ENCODE data around the gene HACD2.
A peak's percentile ranks its signal among the peaks of the same experiment; 100 is the strongest.

The HACD2 gene

GRCh38 chr3:123523023-123523412, 61.8 kb downstream of the HACD2 start:
- TF ChIP-seq CTCF (conservative IDR thresholded peaks at IDR 0.05) = no peak
- 0 out of 2 replicates have a peak overlapping the region, but pooled peaks have one; percentile 55 for H3K27ac ChIP-seq

GRCh38 chr3:123522320-123523022, 62.4 kb downstream of the HACD2 start:
- peak overlapping the region; percentile 55 for H3K27ac ChIP-seq

GRCh38 chr3:123521179-123521969, 63.5 kb downstream of the HACD2 start:
- no peak for TF ChIP-seq CTCF (conservative IDR thresholded peaks at IDR 0.05)
- peak overlapping the region; percentile 55 for H3K27ac ChIP-seq

More at GRCh38 chr3:123522320-123523022, 62.4 kb downstream of the HACD2 start:
- TF ChIP-seq CTCF (conservative IDR thresholded peaks at IDR 0.05) = no peak

- H3K27ac ChIP-seq = peak overlapping the region; percentile 55
- TF ChIP-seq CTCF (conservative IDR thresholded peaks at IDR 0.05) = no peak
These were observed 64.2 kb downstream of the HACD2 start for GRCh38 chr3:123520656-123521055.

GRCh38 chr3:123518892-123519485, 65.9 kb downstream of the HACD2 start:
- no peak for TF ChIP-seq CTCF (conservative IDR thresholded peaks at IDR 0.05)
- H3K27ac ChIP-seq = peak overlapping the region; percentile 36

GRCh38 chr3:123511726-123512125, 73.1 kb downstream of the HACD2 start:
- TF ChIP-seq CTCF (conservative IDR thresholded peaks at IDR 0.05) = no peak

GRCh38 chr3:123511084-123511483, 73.8 kb downstream of the HACD2 start:
- TF ChIP-seq CTCF (conservative IDR thresholded peaks at IDR 0.05) = no peak
- no peak overlapping the region for H3K27ac ChIP-seq

More at GRCh38 chr3:123511726-123512125, 73.1 kb downstream of the HACD2 start:
- H3K27ac ChIP-seq = no peak overlapping the region
